ENCODE measurements around the gene HIKESHI.

DNA sequence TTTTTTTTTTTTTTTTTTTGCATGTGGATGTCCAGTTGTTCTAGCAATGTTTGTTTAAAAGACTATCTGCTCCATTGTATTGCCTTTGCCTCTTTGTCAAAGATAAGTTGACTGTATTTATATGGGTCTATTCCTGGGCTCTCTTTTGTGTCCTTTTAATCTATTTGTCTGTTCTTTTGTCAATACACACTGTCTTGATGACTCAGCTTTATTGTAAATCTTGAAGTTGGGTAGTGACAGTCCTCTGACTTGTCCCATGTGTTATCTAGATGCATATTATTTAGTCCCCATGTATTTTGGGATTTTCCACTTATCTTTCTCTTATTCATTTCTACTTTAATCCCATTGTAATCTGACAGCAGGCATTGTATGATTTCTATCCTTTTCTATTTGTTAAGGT, 75.9 kb downstream of the HIKESHI start:
- TF ChIP-seq, protein P1, sequence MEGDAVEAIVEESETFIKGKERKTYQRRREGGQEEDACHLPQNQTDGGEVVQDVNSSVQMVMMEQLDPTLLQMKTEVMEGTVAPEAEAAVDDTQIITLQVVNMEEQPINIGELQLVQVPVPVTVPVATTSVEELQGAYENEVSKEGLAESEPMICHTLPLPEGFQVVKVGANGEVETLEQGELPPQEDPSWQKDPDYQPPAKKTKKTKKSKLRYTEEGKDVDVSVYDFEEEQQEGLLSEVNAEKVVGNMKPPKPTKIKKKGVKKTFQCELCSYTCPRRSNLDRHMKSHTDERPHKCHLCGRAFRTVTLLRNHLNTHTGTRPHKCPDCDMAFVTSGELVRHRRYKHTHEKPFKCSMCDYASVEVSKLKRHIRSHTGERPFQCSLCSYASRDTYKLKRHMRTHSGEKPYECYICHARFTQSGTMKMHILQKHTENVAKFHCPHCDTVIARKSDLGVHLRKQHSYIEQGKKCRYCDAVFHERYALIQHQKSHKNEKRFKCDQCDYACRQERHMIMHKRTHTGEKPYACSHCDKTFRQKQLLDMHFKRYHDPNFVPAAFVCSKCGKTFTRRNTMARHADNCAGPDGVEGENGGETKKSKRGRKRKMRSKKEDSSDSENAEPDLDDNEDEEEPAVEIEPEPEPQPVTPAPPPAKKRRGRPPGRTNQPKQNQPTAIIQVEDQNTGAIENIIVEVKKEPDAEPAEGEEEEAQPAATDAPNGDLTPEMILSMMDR (IDR thresholded peaks at IDR 0.05) = no peak
- TF ChIP-seq POLR2A (IDR thresholded peaks at IDR 0.05) = no peak
